ENCODE data around the gene NT5DC3. TPM values are rescaled to one million over a fixed set of nuclear protein-coding genes. Genes with fewer than 3 reads are reported as not detected.

The NT5DC3 gene
- total RNA-seq, 2 donors from 2014 or later, result 12.4 to 29.7 TPM

DNA sequence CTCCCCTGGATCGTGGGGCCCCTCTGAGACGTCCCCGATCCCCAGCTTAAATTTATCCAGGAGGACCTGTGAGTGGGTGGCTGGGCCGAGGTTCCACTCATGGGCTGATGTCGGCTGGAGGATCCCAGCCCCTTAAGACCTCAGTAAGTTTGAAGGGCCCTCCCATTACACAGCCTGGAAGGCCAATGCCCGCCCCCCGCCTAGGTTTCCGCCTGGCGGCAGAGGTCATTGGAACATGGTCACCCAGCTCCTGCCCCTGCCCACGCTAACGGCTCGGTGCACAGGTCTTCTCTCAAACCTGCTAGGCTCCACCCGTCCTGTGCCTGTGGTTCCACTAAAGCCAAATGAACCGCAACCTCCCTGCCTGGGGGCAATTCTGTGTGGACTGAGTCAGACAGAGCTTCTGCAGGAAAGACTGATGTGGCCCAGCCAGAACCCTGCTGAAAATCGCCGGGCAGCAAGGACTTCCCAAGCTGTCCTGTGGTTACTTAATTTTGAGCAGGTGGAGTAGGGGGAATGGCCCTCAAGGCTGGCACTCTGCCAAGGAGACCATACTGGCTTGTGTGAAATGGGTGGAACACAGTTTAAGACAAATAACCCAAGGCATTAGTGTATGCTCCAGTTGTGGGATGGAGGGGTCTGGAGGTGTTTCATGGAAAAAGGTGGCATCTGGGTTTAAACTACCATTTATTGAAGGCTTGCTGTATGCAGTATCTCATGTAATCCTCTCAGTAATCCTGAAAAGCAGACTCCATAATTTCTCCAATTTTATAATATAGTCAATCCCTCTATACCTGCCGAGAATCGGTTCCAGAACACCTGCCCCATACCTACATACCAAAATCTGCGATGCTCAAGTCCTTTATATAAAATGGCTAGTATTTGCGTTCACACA is 903 bp upstream of the NT5DC3 start:
- Histone ChIP-seq H3K36me3 (no peaks in the 10 kb centered on the region), H3K4me1 (replicated peaks) (no peaks in the 10 kb centered on the region), H3K27me3 (replicated peaks; ENCODE audit: insufficient read depth) (no peaks in the 10 kb centered on the region), H3K4me3 (peak overlapping the region; percentile 63 to 78), H3K9me3 (no peaks in the 10 kb centered on the region), H3K27ac (peak overlapping the region; percentile 78 to 81)
- TF ChIP-seq POLR2A (IDR thresholded peaks at IDR 0.05), result no peak
- no peak for TF ChIP-seq POLR2AphosphoS5 (IDR thresholded peaks at IDR 0.05)
- TF ChIP-seq, protein P1, sequence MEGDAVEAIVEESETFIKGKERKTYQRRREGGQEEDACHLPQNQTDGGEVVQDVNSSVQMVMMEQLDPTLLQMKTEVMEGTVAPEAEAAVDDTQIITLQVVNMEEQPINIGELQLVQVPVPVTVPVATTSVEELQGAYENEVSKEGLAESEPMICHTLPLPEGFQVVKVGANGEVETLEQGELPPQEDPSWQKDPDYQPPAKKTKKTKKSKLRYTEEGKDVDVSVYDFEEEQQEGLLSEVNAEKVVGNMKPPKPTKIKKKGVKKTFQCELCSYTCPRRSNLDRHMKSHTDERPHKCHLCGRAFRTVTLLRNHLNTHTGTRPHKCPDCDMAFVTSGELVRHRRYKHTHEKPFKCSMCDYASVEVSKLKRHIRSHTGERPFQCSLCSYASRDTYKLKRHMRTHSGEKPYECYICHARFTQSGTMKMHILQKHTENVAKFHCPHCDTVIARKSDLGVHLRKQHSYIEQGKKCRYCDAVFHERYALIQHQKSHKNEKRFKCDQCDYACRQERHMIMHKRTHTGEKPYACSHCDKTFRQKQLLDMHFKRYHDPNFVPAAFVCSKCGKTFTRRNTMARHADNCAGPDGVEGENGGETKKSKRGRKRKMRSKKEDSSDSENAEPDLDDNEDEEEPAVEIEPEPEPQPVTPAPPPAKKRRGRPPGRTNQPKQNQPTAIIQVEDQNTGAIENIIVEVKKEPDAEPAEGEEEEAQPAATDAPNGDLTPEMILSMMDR (IDR thresholded peaks at IDR 0.05), result no peak
- no peak for DNase-seq (ENCODE audit: low spot score)
- WGBS, result 56% methylated on average over 20 of the region's 20 CpGs
- intact Hi-C loops (cut with DNase I), result loop anchor here (2.0 kb wide), 1 partner anchor 37 kb away; no protein-coding TSS in a partner anchor

DNA sequence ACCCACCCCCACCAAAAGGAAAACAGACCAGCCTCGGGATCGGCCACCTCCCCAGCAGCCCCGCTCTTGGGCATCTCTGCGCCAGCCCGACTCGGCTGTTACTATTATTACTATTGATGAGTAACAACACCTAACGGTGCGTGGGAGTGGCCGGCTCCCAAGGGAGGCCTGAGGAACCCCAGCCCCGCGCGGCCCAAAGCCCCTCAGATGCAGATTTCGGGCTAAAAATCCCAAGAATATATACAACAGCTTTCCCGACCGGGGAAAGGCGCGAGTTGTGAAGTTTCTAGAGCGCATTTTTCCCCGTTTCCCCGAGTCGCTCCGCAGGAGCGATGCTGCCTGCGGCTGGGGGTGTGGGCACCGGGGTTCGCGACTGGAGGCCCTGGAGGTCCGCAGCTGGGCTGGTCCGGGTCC is 565 bp downstream of the NT5DC3 start:
- under 1% methylated on average over 29 of the region's 29 CpGs for WGBS
- Histone ChIP-seq H3K4me1 (replicated peaks) (no peaks in the 10 kb centered on the region), H3K9me3 (no peaks in the 10 kb centered on the region), H3K27me3 (replicated peaks; ENCODE audit: insufficient read depth) (no peaks in the 10 kb centered on the region), H3K27ac (peak overlapping the region; percentile 78 to 81), H3K36me3 (no peaks in the 10 kb centered on the region), H3K4me3 (peak overlapping the region; percentile 63 to 78)
- intact Hi-C loops (cut with DNase I), result loop anchor here (2.0 kb wide), 1 partner anchor 36 kb away; no protein-coding TSS in a partner anchor
- TF ChIP-seq, protein P1 (IDR thresholded peaks at IDR 0.05), result no peak
- TF ChIP-seq POLR2A (IDR thresholded peaks at IDR 0.05) (no peak), POLR2AphosphoS5 (IDR thresholded peaks at IDR 0.05) (no peak)
- no peak for DNase-seq (ENCODE audit: low spot score)

- 45% methylated on average over 13 of the region's 14 CpGs for WGBS
- Histone ChIP-seq H3K4me1 (replicated peaks) (no peaks in the 10 kb centered on the region), H3K36me3 (no peaks in the 10 kb centered on the region), H3K27me3 (replicated peaks; ENCODE audit: insufficient read depth) (no peaks in the 10 kb centered on the region), H3K4me3 (peak overlapping the region; percentile 63 to 78), H3K27ac (peak overlapping the region; percentile 78 to 81), H3K9me3 (no peaks in the 10 kb centered on the region)
- no peak for TF ChIP-seq POLR2A (IDR thresholded peaks at IDR 0.05)
- intact Hi-C loops (cut with DNase I), result loop anchor here (2.0 kb wide), 1 partner anchor 35 kb away; no protein-coding TSS in a partner anchor
- DNase-seq (ENCODE audit: low spot score), result no peak
These were observed 1.2 kb downstream of the NT5DC3 start for GRCh38 chr12:103839609-103840461.

DNA sequence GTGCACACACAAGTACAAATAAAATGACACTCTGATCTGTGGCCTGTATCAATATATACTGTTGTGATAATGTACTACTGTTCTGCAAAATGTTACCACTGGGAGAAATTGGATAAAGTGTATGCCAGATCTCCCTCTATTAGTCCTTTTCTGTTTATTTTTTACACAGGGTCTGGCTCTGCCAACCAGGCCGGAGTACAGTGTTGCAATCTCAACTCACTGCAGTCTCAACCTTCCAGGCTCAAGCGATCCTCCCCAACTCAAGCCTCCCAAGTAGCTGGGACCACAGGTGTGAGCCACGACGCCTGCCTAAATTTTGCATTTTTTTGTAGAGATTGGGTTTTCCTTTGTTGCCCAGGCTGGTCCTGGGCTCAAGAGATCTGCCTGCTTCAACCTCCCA is 1.9 kb downstream of the NT5DC3 start:
- H3K27ac ChIP-seq, result peak overlapping the region; percentile 78 to 81

More for the DNA sequence above, 1.9 kb downstream of the NT5DC3 start:
- Histone ChIP-seq H3K4me3 (peak overlapping the region in 1 of 2 donors; percentile 63), H3K4me1 (replicated peaks) (no peaks in the 10 kb centered on the region), H3K27me3 (replicated peaks; ENCODE audit: insufficient read depth) (no peaks in the 10 kb centered on the region), H3K36me3 (no peaks in the 10 kb centered on the region), H3K9me3 (no peaks in the 10 kb centered on the region)
- 49% methylated on average over 4 of the region's 4 CpGs for WGBS
- TF ChIP-seq, protein P1 (IDR thresholded peaks at IDR 0.05), result no peak
- TF ChIP-seq POLR2AphosphoS5 (IDR thresholded peaks at IDR 0.05), result peak; percentile 68
- peak; percentile 70 for DNase-seq (ENCODE audit: low spot score)
- intact Hi-C loops (cut with DNase I), result no loop called here
